HG02981 (cell line): Measurements from ENCODE around the gene EME2.
"Not testable (repeated sequence)": the region's sequence is repeated elsewhere in the genome, so short reads cannot be mapped to it uniquely, and the experiment has no call there.

Experiments
- ATAC-seq: cut with Tn5 transposase; IDR thresholded peaks from one replicate; pipeline ENCODE4 v1.9.1; 2021; ENCODE audit warnings: mild to moderate bottlenecking, moderate library complexity; ENCODE audit not compliant: unreplicated experiment

Gene EME2, protein sequence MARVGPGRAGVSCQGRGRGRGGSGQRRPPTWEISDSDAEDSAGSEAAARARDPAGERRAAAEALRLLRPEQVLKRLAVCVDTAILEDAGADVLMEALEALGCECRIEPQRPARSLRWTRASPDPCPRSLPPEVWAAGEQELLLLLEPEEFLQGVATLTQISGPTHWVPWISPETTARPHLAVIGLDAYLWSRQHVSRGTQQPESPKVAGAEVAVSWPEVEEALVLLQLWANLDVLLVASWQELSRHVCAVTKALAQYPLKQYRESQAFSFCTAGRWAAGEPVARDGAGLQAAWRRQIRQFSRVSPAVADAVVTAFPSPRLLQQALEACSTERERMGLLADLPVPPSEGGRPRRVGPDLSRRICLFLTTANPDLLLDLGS

DNA sequence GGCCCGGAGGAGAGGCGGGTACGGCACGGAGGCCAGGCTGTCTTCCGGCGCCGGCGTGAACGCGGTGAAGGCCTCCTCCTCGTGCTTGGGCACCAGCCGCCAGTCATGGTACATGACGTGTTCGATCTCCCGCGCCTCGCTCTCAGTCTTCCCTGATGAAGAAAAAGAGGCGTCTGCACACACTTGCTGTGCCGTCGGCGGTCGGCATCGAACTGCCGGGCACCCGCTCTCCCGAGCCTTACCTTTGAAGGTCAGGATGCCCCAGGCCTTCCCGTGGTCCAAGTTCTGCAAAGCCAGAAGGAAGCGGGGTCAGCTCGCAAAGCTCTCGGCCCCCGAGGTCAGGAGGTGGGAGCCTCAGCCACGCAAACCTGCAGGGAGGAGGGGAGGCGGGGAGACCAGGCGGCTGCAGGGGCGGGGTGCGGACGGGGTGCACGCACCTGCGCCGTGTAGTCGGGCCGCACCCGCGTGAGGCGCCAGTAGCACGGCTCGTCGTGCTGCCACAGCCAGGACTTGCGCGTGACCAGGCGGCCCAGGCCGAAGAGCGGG, at the start of gene EME2:
Gene EME2 (plus strand): TSS at position 449 of the 546 bp plus-strand sequence. CDS start 418 bp downstream, outside the sequence.
- ATAC-seq: no peak

DNA sequence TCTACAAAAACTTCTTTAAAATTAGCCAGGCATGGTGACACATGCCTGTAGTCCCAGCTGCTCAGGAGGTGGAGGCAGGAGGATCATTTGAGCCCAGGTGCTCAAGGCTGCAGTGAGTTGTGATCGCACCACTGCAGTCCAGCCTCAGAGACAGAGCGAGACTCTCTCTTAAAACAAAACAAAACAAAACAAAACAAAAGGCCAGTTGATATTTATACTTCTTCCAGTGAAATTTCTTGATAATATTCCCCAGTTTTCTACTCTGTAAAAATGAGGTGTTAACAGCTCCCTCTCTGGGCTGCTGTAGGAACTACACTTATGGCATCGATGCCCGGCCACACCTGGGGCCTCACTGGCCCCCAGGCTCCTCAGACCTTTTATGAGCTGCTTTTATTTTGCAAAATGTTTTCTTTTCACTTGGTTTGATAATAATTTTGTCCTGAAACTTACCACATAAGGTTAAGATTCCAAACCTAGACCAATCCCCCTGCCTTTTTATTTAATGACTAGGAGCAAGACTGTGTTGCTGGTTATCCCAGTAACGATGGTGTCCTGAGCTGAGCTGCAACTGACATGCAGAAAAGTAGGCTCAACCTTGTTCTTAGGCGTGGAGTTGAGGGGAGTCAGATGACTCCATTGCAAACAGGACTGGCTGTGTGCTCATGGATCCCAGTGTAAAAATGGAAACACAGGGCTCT, 49.0 kb upstream of the EME2 start:
- no peak for ATAC-seq

DNA sequence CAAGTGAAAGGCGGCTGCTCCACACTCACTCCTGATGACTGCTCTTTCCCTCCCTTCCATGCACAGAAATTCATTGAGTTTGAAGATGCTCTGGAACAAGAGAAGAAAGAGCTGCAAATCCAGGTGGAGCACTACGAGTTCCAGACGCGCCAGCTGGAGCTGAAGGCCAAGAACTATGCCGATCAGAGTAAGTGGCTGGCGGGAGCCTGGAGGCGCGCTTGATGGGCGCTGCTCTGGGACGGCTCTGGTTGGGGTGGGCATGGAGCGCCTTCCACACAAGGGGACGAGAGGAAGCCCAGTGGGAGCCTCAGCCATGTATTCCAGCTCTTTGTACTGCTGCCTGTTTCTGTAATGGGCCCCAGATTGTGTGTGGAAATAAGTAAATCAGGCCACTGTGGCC, 48.1 kb upstream of the EME2 start:
- ATAC-seq: no peak

GRCh38 chr16:1726661-1727502, 45.7 kb upstream of the EME2 start:
- ATAC-seq: no peak

- no peak for ATAC-seq
Measured at GRCh38 chr16:1727651-1728624, 44.7 kb upstream of the EME2 start.

DNA sequence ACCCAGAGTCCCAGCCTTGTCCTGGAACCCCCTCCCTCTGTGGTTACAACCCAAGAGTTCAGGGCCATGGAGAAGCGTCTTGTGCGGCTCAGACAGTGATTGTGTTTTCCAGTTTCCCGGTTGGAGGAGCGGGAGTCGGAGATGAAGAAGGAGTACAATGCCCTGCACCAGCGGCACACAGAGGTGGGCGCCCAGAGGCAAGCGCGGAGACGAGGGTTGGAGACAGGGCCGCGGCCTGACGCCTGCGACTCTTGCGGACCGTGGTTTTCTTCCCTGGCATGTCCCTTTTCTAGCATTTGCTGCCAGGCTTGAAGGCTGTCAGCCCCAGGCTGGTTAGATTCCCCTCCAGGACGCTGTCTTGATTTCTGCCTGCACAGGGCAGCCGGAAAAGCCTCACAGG, 43.6 kb upstream of the EME2 start:
- no peak for ATAC-seq

DNA sequence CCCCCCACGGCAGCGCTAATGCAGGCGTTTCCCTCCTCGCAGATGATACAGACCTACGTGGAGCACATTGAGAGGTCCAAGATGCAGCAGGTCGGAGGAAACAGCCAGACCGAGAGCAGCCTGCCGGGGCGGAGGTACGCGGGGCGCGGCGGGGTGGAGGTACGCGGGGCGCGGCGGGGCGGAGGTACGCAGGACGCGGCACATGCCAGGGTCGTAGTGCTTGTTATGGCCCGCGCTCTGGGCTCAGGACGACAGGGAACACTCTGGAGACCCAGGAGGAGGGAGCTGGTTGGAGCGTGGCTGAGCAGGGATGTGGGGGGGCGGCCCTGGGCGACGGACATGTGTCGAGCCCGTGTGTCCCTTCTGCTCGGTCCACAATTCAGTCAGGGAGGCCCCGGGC, 43.2 kb upstream of the EME2 start:
- ATAC-seq: no peak

DNA sequence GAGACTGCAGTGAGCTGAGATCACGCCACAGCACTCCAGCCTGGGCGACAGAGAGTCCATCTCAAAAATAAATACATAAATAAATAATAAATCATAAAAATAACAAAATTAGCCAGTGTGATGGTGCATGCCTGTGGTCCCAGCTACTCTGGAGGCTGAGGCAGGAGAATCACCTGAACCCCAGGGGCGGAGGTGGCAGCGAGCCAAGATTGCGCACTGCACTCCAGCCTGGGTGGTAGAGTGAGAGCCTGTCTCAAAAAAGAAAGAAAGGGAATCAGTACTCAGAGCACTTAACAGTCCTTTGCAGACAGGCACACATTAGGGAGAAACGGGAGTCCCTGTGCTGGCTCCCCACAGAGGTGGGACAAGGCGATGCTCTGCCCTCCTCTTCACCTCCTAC, 41.5 kb upstream of the EME2 start:
- no peak for ATAC-seq

DNA sequence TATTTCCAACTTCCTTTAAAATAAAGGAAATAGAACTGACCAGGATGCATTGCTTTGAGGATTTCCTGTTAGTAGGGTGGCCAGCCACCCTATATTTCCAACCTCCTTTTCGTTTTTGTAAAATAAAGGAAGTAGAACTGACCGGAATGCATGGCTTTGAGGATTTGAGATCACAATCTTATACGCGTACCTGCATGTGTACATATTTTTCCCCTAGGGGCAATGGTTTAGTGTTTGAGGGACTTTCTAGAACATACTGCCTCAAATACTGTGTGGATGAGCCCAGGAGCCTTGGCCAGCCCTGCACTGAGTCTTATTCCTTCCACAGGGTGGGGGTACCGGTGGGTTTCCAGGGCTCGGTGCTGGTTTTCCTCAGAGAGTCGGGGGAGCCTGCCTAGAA, 41.0 kb upstream of the EME2 start:
- ATAC-seq: no peak

- ATAC-seq: no peak
Measured at GRCh38 chr16:1732071-1732470, 40.5 kb upstream of the EME2 start.

GRCh38 chr16:1732551-1732987, 40.0 kb upstream of the EME2 start:
- not testable (repeated sequence) for ATAC-seq

DNA sequence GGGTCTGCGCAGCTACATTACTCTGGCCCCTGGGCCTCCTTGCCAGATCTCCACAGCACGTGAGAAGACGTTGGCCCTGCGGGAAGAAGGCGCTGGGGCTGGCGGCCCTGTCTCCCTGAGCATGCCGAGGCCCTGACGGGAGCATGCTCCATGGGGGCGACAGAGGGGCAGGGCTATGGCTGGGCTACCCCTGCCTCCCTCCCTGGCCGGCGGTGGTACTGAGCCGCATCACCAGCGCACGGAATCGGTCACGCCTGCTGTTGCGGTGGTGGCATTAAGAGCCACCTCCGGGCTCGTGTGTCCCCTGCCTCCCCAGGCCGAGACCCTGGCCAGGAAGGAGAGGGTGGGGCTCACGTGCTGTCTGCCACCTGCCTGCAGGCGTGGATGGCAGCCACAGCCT, 38.5 kb upstream of the EME2 start:
- ATAC-seq: no peak

GRCh38 chr16:1734816-1735215, 37.8 kb upstream of the EME2 start:
- ATAC-seq: no peak

GRCh38 chr16:1740234-1740633, 32.4 kb upstream of the EME2 start:
- no peak for ATAC-seq

- no peak for ATAC-seq
Measured at GRCh38 chr16:1740781-1741490, 31.7 kb upstream of the EME2 start.

GRCh38 chr16:1741553-1742165, 31.0 kb upstream of the EME2 start:
- no peak for ATAC-seq

DNA sequence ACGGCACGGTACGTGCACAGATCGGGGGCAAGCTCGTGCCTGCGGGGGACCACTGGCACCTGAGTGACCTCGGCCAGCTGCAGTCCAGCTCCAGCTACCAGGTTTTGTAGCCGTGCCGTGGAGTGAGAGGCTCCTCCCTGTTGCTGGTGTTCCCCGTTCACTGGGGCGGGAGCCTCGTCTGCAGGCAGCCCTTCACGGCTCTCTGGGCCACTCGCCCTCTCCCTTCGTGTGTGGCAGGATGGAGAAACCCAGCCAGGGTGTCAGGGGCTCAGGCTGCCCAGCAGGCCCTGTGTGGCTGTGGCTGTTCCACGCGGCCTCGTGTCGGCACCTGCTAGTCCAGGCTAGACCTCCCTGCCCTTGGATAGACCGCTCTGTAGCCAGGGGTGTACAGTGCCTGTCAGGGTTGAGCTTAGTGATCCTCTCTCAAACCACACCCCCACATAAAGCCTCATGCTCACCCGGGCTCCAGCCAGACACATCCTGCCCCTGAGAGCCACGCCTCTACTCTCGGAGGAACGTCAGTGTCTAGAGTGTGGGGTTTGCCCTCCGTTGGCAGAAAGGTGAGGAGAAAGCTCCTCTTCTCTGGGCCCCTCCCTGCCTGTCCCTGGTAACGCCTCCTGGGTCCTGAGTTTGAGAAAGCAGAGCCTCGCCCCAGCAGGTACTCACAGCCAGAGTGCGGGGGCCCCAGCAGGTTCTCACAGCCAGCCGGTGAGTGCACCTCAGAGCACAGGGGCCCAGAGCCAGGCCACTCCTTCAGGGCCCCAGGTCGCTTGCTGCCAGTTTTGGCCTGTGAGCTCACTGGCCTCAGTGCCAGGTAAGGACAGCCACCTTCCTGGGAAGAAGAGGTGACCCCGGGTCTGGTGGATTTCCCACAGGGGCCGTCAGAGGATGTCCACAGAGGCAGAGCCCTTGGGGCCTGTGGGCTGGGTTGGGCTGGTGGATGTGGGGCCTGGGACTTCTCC, 29.0 kb upstream of the EME2 start:
- no peak for ATAC-seq

DNA sequence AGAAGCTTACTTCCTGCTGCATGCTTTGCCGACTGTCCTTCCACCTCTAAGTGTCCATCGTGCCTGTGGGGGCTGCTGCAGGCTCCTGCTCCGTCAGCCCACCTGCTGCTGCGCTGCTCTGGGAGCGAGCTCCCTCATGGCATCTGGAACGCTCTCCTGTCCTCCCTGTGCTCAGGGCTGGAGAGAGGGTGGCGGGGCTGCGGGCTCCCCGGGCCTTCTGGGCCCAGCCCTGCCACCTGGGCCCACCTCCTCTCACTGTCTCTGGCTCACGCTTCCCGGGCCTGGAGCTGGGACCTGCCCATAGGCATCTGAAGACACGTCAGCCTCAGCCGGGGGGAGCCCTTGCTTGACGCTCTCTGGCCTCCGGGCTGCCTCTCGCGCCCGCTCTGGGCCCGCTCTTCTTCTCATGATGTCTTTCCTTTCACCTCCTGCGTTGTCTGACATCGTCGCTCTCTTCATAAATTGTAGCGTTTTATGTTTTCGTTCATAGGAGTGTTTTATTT, 28.2 kb upstream of the EME2 start:
- ATAC-seq: no peak
